Osteoblast (primary cell): ENCODE results near the gene SLC7A14. TPM values are rescaled to one million over a fixed set of nuclear protein-coding genes. Genes with fewer than 3 reads are reported as not detected.
A peak's percentile ranks its signal among the peaks of the same experiment; 100 is the strongest.

Source experiments
- DNase-seq: peaks from one replicate; pipeline ENCODE4 v3.0.0; 2011; ENCODE audit warnings: low spot score, mixed read lengths; ENCODE audit not compliant: insufficient read length; ENCODE audit errors: missing footprints
- H2AFZ ChIP-seq: 2 replicates; pipeline ENCODE4 v1.6.0; 2011; ENCODE audit warnings: mild to moderate bottlenecking, low read length
- H3K27ac ChIP-seq: 2 replicates; pipeline ENCODE4 v1.5.1; 2011; ENCODE audit warnings: mild to moderate bottlenecking, low read depth, low read length, moderate library complexity
- H3K27me3 ChIP-seq: 2 replicates; pipeline ENCODE4 v1.6.0; 2012; ENCODE audit warnings: mild to moderate bottlenecking, control low read depth, inconsistent platforms, low read length, moderate library complexity; ENCODE audit not compliant: insufficient read depth
- H3K36me3 ChIP-seq: 2 replicates; pipeline ENCODE4 v1.5.1; 2011; ENCODE audit warnings: mild to moderate bottlenecking, low read length, control low read depth, moderate library complexity; ENCODE audit not compliant: insufficient read depth
- H3K4me1 ChIP-seq: 2 replicates; pipeline ENCODE4 v1.5.1; 2011; ENCODE audit warnings: mild to moderate bottlenecking, low read length, control low read depth, moderate library complexity; ENCODE audit not compliant: insufficient read depth
- H3K4me2 ChIP-seq: 2 replicates; pipeline ENCODE4 v1.6.0; 2011; ENCODE audit warnings: mild to moderate bottlenecking, low read length; ENCODE audit not compliant: insufficient read depth
- H3K4me3 ChIP-seq: fragments of 200-600 bp; sonication (generic); 3 replicates; pipeline ENCODE4 v1.5.1; 2012; ENCODE audit warnings: mild to moderate bottlenecking, low read length, inconsistent platforms; ENCODE audit not compliant: insufficient read depth
- H3K79me2 ChIP-seq: 2 replicates; pipeline ENCODE4 v1.6.0; 2012; ENCODE audit warnings: mild to moderate bottlenecking, low read length, control low read depth, inconsistent platforms; ENCODE audit not compliant: insufficient read depth
- H3K9me3 ChIP-seq: 2 replicates; pipeline ENCODE4 v1.5.1; 2011; ENCODE audit warnings: low read depth, low read length, control low read depth
- H4K20me1 ChIP-seq: 2 replicates; pipeline ENCODE4 v1.6.0; 2012; ENCODE audit warnings: mild to moderate bottlenecking, low read length, control low read depth; ENCODE audit not compliant: insufficient read depth
- total RNA-seq: library from RNA; depleted of rRNA; stranded (reverse); fragments of >200 nt; gene quantifications from 2 replicates; pipeline ENCODE4 v1.2.3, GENCODE V29; 2012
- TF ChIP-seq, protein P1 (sequence below): IDR thresholded peaks from 2 replicates; pipeline ENCODE4 v1.5.1; 2011; ENCODE audit warnings: mild to moderate bottlenecking, low read depth, low read length, moderate library complexity; ENCODE audit errors: extremely low read depth

Gene SLC7A14
- total RNA-seq, 1 donor = 0.36 TPM

DNA sequence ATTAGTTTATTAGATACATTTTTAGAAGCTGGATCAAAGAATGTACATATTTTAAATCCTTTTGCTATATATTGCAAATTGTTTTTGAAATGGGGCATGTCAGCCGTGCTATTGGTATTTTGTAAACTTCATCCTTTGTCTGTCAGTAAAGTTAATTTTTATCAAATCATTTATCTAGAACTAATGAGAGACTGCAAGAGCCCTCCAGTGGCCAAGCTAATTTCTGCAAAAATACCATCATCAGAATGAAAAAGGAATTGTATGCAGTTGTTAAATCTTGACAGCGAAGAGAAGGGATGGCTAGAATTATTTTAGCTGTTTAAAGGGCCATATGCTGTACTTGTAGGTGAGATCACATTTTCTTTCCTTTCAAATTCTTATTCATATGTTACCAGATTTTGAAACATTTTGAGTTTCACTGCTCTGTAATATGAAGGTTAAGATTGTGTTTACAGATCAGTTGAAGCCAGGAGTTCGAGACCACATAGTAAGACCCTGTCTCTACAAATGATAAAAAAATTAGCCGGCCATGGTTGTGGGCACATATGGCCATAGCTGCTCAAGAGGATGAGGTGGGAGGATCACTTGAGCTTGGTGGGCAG is 175.3 kb downstream of the SLC7A14 start:
- Histone ChIP-seq H3K4me3 (no peak overlapping the region), H3K27ac (no peak overlapping the region), H2AFZ (no peak overlapping the region), H3K79me2 (no peaks in the 10 kb centered on the region), H3K4me1 (peaks cover 8% of the 10 kb centered on the region), H4K20me1 (no peaks in the 10 kb centered on the region), H3K4me2 (no peak overlapping the region), H3K27me3 (no peaks in the 10 kb centered on the region), H3K9me3 (no peaks in the 10 kb centered on the region), H3K36me3 (no peaks in the 10 kb centered on the region)
- DNase-seq = peak; percentile 76
- TF ChIP-seq, protein P1, sequence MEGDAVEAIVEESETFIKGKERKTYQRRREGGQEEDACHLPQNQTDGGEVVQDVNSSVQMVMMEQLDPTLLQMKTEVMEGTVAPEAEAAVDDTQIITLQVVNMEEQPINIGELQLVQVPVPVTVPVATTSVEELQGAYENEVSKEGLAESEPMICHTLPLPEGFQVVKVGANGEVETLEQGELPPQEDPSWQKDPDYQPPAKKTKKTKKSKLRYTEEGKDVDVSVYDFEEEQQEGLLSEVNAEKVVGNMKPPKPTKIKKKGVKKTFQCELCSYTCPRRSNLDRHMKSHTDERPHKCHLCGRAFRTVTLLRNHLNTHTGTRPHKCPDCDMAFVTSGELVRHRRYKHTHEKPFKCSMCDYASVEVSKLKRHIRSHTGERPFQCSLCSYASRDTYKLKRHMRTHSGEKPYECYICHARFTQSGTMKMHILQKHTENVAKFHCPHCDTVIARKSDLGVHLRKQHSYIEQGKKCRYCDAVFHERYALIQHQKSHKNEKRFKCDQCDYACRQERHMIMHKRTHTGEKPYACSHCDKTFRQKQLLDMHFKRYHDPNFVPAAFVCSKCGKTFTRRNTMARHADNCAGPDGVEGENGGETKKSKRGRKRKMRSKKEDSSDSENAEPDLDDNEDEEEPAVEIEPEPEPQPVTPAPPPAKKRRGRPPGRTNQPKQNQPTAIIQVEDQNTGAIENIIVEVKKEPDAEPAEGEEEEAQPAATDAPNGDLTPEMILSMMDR = peak; percentile 74

Other genes starting within 250 kb of the SLC7A14 start
- 68.4 and 69.8 TPM in 2 replicates for gene SKIL, start 228.4 kb downstream of the SLC7A14 start, total RNA-seq
- 33.9 and 50.3 TPM in 2 replicates for gene CLDN11, start 167.2 kb downstream of the SLC7A14 start, total RNA-seq